ENCODE data around the gene GRIK4.

The GRIK4 gene

DNA sequence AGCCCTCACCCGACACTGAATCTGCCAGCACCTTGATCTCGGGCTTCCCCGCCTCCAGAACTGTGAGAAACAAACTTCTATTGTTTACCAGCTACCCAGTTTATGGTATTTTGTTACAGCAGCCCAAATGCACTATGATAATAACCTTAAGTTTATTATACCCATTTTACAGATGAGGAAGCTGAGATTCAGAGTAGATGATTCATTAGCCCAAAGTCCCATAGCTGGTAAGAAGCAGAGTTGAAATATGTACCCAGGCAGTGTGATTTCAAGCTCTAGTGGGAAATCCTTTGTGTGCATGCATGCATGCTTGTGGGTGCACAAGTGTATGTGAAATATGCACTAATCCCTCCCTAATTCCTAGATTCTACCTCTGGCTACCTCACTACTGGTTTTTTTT, 7.9 kb downstream of the GRIK4 start:
- Histone ChIP-seq H3K9me2 (ENCODE audit: low read depth, low read length) (no peaks in the 10 kb centered on the region), H4K20me1 (ENCODE audit: insufficient read depth, low read length) (no peaks in the 10 kb centered on the region), H3K36me3 (ENCODE audit: insufficient read depth, low read length) (no peaks in the 10 kb centered on the region), H2AFZ (ENCODE audit: low read length) (no peak overlapping the region), H3F3A (ENCODE audit: insufficient read depth, low read length) (no peaks in the 10 kb centered on the region), H3K4me1 (ENCODE audit: insufficient read depth, low read length, severe bottlenecking) (no peaks in the 10 kb centered on the region), H3K9ac (ENCODE audit: low read length) (no peak overlapping the region), H3K79me2 (ENCODE audit: insufficient read depth, low read length) (no peaks in the 10 kb centered on the region), H3K27ac (ENCODE audit: low read depth, low read length, poor library complexity, severe bottlenecking) (no peak overlapping the region), H3K9me3 (ENCODE audit: low read length) (no peaks in the 10 kb centered on the region), H3K4me2 (ENCODE audit: low read length) (no peak overlapping the region), H3K4me3 (ENCODE audit: low read depth, low read length, poor library complexity, severe bottlenecking) (no peak overlapping the region), H3K27me3 (ENCODE audit: insufficient read depth, low read length) (no peaks in the 10 kb centered on the region)
- TF ChIP-seq CTCF (IDR thresholded peaks at IDR 0.05; ENCODE audit: low read length) = no peak
- TF ChIP-seq EZH2 (IDR thresholded peaks at IDR 0.05; ENCODE audit: borderline replicate concordance, low read length) = no peak

- no peaks in the 10 kb centered on the region for H4K20me1 ChIP-seq (ENCODE audit: insufficient read depth, low read length)
- H3K9ac ChIP-seq (ENCODE audit: low read length) = no peak overlapping the region
- H3K4me1 ChIP-seq (ENCODE audit: insufficient read depth, low read length, severe bottlenecking) = no peaks in the 10 kb centered on the region
- no peaks in the 10 kb centered on the region for H3F3A ChIP-seq (ENCODE audit: insufficient read depth, low read length)
- no peaks in the 10 kb centered on the region for H3K9me3 ChIP-seq (ENCODE audit: low read length)
- no peaks in the 10 kb centered on the region for H3K9me2 ChIP-seq (ENCODE audit: low read depth, low read length)
- H3K4me2 ChIP-seq (ENCODE audit: low read length) = no peak overlapping the region
- H2AFZ ChIP-seq (ENCODE audit: low read length) = no peak overlapping the region
- no peaks in the 10 kb centered on the region for H3K79me2 ChIP-seq (ENCODE audit: insufficient read depth, low read length)
- H3K36me3 ChIP-seq (ENCODE audit: insufficient read depth, low read length) = no peaks in the 10 kb centered on the region
- no peak overlapping the region for H3K27ac ChIP-seq (ENCODE audit: low read depth, low read length, poor library complexity, severe bottlenecking)
- no peak overlapping the region for H3K4me3 ChIP-seq (ENCODE audit: low read depth, low read length, poor library complexity, severe bottlenecking)
- no peaks in the 10 kb centered on the region for H3K27me3 ChIP-seq (ENCODE audit: insufficient read depth, low read length)
- no peak for TF ChIP-seq CTCF (IDR thresholded peaks at IDR 0.05; ENCODE audit: low read length)
- TF ChIP-seq EZH2 (IDR thresholded peaks at IDR 0.05; ENCODE audit: borderline replicate concordance, low read length) = no peak
These were observed 8.7 kb downstream of the GRIK4 start for GRCh38 chr11:120520091-120520822.

- Histone ChIP-seq H4K20me1 (ENCODE audit: insufficient read depth, low read length) (no peaks in the 10 kb centered on the region), H3K4me3 (ENCODE audit: low read depth, low read length, poor library complexity, severe bottlenecking) (no peak overlapping the region), H3K27me3 (ENCODE audit: insufficient read depth, low read length) (no peaks in the 10 kb centered on the region), H3F3A (ENCODE audit: insufficient read depth, low read length) (no peaks in the 10 kb centered on the region), H3K36me3 (ENCODE audit: insufficient read depth, low read length) (no peaks in the 10 kb centered on the region), H2AFZ (ENCODE audit: low read length) (no peak overlapping the region), H3K9ac (ENCODE audit: low read length) (no peak overlapping the region), H3K4me2 (ENCODE audit: low read length) (no peak overlapping the region), H3K4me1 (ENCODE audit: insufficient read depth, low read length, severe bottlenecking) (no peaks in the 10 kb centered on the region), H3K79me2 (ENCODE audit: insufficient read depth, low read length) (no peaks in the 10 kb centered on the region), H3K9me2 (ENCODE audit: low read depth, low read length) (no peaks in the 10 kb centered on the region), H3K9me3 (ENCODE audit: low read length) (no peaks in the 10 kb centered on the region), H3K27ac (ENCODE audit: low read depth, low read length, poor library complexity, severe bottlenecking) (no peak overlapping the region)
- TF ChIP-seq EZH2 (IDR thresholded peaks at IDR 0.05; ENCODE audit: borderline replicate concordance, low read length) (no peak), CTCF (IDR thresholded peaks at IDR 0.05; ENCODE audit: low read length) (no peak)
These were observed 9.6 kb downstream of the GRIK4 start for GRCh38 chr11:120521176-120521575.

Measured in OCI-LY1 (cell line).